NCI-H345 treated with DMSO at 0.1 percent for 48 hours (cell line): ENCODE results near the gene HID1.

Experiments used
- DNase-seq: peaks from one replicate; lab custom pipeline; 2025; ENCODE audit not compliant: unreplicated experiment; lab: John Stamatoyannopoulos, UW

Gene HID1

DNA sequence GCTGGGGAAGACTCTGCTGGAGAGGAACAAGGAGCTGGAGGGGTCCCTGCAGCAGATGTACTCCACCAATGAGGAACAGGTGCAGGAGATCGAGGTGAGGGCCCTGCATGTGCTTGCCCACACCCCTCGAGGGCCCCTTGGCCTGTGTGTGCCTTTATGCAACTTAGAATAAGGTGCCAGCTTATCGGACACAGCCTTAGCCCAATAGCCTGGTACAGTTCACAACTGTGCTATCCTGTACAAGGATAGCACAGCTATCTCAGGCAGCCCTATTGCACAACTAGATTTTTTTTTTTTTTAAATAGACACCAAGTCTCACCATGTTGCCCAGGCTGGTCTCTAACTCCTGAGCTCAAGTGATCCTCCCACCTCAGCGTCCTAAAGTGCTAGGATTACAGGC, 27.0 kb upstream of the HID1 start:
- DNase-seq = no peak

DNA sequence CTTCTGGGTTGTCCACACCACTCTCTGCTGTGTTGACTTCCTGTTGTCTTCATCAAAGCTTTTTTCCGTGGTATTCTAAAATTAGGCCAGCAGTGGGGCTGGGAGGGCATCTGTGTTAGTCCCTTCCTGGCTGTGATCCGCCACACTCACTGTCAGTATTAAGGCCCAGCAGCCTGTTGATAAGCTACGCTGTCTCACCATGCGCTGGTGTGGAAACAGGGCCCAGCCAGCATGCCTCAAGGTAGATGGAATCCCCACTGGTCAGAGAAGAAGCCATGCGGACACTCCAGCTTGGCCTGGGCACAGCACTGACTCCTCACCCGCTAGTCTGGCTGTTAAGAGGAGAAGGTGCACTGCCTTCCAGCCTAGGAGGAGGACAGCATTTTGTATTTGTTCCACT, 26.2 kb upstream of the HID1 start:
- DNase-seq = no peak

DNA sequence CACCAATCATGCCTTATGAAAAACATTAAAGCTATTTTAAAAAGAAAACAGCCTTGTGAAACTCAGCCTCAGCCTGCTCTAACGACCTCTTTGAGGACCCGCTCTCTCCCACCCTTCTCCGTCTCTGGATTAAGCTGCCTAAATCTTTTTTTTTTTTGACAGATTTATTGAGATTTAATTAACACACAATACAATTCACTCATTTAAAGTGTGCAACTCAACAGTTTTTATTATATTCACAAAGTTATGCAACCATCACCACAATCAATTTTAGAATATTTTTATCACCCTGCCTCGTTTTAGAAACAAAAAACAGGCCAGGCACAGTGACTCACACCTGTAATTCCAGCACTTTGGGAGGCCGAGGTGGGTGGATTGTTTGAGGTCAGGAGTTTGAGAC, 23.3 kb upstream of the HID1 start:
- no peak for DNase-seq

DNA sequence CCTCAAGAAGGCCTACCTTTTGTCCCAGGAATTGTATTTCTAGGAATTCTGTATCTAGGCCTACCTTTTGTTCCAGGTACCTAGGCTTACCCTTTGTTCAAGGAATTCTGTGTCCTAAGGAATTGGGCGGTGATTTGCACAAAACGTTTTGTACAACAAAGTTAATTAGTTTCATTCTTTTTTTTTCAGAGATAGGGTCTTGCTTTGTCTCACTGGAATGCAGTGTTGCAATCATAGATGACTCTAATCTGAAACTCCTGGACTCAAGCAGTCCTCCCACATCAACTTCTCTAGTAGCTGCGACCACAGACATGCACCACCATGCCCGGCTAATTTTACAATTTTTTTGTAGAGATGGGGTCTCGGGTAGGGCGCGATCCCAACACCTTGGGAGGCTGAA, 21.9 kb upstream of the HID1 start:
- no peak for DNase-seq

DNA sequence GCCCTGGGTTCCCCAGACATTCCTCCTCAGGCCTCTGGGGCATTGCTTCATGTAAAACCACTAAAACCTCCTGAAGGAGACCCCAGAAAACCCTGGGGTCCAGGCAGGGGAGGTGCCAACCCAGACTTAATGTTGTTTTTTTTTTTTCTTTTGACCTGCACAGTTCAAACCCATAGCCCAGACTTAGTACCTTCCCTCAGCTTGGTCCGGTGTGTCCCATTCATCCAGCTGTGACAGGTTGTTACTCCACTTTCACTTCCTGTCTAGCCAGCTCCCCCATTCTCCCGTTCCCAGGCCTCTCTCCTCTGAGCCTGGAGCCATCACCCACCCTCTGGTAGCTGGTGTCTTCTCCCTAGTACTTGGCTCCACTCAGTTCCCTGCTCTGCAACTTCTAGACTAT, 19.7 kb upstream of the HID1 start:
- DNase-seq = no peak

DNA sequence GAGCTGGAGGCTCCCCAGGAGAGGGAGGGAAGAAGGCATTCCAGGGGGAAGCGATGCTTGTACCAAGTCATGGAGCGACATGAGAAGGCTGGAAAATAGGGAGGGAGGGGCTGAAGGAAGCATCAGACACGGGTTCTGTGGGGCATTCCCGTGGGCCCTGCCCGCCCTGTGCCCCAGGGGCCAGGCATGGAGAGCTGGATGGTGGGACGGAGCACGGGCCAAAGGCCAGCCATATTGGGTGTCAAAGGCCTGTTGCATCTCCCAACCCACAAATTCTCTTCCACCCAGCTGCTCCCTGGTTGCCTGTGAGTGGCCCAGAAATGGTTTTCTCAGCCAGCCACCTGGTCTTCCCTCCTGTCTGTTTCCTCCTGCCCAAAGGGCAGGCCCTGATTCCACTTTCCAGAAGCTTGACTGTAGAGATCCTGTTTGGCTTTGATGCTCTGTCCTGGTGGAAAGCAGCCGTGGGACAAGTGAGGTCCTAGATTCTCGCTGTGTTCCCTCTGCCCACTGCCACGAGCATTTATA, 18.1 kb upstream of the HID1 start:
- no peak for DNase-seq

DNA sequence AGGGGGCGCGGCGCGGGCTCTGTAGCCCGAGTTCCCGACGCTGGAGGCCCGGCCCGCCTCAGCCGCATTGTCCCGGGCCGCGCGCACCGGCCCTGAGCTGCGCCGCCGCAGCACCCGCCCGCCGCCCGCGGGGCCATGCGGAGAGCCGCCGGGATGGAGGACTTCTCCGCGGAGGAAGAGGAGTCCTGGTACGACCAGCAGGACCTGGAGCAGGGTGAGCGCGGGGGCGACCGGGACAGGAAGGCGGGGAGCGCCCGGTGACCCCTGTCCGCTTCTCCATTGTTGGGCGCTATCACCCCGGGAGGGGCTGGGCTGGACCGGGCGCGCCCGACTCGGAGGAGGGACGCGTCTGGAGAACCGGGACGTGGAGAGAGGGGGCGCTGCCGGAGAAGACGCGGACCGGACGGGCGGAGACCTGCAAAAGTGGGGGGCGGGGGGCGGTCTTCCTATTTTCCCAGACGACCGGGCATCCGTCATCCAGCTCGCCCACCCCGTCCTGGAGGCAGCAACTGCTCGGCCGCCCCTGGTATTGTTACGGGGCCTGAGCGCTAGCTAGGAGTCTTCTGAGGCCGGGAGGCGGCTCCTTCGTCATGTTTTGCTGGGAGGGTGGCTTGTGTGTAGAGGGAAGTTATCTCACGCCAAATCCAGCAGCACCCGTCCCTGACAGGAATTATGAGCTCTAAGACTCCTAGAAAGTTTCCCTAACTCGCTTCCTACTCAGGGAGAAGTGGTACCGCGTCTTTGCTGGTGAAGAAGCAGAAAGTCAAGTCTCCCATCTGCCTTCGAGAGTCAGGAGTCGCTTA, 15.6 kb upstream of the HID1 start:
- peak; percentile 43 for DNase-seq

DNA sequence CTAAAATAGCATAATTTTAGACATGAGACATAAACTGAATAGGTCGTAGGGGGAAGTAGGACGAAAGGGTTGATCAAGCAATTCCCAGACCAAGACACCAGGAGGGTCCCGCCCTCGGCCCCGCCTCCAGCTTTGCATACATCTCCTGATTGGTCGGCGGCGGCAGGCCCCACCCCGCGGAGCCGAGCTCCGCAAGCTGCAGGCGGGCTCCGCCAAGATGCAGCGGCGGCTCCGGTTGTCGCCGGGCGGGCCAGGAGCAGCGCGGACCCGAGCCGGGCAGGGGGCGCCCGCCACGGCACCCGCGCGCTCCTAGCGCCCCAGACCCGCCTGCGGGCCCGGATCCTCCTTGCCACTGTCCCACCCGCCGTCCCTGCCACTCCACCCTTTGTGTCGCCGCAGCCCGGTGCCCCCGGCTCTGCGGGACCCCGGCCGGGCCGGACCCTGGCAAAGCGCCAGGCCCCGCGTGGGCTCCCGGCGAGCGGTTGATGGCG, 14.9 kb upstream of the HID1 start, which contains the start of gene CDR2L:
Gene CDR2L (plus strand): TSS at position 215 of the 491 bp plus-strand sequence. CDS start 412 bp downstream, outside the sequence.
- DNase-seq = peak; percentile 94

DNA sequence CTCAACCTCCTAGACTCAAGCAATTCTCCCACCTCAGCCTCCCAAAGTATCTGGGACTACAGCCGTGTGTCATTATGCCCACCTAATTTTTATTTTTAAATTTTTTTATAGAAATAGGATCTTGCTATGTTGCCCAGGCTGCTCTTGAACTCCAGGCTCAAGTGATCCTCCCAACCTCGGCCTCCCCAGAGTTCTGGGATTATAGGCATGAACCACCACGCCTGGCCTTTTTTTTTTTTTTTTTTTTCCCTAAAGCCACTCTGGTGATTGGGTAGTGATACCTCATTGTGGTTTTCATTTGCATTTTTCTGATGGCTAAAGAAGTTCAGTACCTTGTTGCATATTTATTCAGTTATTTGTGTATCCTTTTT, 13.6 kb upstream of the HID1 start:
- DNase-seq = no peak

DNA sequence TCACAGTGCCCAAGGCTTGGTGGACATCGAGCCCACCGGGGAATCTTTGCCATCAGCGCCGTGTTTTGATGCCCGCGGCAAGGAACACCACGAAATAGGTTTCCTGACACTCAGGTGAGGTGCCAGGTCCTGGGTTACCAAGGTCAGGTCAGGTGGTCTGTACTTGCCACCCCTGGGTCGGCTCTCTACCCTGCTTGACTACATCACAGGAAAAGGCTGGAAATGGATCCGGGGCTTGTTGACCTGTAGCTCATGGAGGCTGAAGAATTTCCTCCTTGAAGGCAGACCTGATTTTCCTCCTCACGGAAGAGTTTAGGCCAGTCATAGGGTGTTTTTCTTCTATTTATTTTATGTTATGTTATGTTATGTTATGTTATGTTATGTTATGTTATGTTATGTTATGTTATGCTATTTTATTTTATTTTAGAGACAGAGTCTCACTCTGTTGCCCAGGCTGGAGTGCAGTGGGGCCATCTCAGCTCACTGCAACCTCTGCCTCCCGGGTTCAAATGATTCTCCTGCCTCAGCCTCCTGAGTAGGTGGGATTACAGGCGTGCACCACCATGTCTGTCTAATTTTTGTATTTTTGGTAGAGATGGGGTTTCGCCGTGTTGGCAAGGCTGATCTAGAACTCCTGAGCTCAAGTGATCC, 10.2 kb upstream of the HID1 start:
- peak; percentile 48 for DNase-seq

DNA sequence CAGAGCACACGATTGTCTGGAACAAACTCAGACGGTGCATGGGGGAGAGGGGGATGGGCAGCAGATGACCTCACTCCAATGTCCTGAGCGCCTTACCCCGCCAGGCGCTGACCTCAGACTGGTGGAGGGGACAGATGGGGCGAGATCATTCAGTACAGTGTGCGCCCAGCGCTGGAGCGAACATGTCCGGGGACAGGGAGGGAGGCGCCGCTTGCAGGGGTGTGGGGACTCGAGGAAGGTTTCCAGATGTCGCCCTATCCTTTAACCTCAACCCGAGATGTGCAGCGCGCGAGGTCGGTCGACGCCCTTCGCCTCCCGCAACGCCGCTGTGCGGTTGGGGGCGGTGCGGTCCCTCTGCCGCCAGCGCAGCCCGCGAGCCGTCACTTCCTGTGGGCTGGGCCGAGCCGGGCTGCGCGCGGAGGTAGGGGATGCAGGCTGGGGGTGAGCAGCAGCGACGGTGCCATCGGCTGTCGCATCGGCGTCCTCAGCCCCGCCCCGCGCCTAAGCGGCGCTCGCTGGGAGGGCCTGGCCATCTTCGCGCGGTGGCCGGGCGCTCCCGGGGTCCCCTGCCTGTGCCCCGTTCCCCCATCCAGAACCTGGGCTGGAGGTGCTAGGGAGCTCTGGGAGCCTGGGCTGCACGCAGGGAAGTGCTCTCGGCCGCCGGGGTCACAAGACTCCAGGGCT, 9.6 kb upstream of the HID1 start:
- DNase-seq = peak; percentile 77

DNA sequence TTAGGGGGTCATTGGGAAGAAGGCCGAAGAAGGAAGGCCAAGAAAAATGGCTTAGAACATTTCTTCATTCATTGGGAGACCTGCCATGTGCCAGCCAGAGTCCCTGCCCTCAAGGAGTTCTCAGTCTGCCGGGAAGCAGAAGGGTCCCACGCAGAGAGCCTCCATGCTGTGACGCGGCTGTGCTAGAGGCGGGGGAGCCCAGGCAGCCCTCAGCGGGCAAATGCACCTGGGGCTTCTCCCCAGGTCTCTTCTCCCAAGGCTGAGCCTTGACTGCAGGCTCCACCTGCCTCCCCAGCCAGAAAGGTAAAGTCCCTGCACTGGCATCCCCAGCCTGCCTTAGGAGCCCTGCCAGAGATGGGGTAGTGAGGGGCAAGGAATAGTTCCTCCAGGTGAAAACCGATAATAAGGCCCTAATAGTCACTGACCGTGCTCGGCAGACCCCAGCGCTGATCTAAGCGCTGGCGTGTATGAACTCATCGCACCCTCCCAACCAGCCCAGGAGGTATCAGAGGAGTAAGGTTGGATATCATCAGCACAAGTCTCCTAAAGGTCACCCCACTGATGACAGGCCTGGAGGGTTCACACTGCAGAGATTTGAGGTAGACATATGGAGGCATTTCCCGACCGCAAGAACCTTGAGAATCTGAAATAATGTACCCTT, 8.9 kb upstream of the HID1 start:
- no peak for DNase-seq

DNA sequence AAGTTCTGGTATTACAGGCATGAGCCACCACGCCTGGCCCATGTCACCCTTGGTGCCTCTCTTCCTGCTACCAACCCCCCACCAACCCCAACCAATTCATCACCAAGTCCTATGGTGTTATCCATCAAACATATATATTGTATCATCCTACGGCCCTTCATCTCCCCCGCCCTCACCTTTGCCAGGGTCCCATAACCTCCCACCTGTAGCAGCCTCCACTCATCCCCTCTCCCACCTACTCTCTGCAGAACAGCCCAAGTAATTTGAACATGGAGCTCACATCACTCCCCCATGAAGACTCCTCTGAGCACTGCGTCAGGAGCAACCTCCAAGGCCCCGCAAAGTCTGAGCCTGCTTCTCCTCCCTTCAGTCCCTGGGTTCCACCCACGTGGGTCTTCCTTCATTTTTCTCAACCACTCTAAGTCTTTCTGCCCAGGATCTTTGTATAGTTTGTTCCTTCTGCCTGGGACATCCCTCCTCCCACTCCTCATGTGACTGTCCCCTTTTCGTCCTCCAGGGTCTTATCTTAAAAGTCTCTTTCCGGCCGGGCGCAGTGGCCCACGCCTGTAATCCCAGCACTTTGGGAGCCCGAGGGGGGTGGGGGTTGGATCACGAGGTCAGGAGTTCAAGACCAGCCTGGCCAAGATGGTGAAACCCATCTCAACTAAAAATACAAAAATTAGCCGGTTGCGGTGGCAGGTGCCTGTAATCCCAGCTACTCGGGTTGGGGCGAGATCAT, 7.0 kb upstream of the HID1 start:
- DNase-seq = no peak

DNA sequence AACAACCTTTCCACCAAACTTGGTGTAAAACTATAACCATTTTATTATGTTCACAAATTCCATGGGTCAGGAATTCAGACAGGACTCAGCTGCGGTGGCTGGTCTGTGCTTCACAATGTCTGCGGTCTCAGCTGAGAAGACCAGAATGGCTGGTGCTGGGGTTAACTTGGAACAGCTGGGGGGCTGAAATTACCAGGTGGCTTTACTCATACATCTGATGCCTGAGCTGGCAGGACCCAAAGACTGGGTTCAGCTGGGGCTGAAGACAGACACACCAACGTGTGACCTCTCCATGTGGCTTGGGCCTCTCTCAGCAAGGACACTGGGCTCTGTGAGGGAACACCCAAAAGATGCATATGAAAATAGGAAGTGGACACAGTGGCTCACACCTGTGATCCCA, 5.7 kb upstream of the HID1 start:
- no peak for DNase-seq

DNA sequence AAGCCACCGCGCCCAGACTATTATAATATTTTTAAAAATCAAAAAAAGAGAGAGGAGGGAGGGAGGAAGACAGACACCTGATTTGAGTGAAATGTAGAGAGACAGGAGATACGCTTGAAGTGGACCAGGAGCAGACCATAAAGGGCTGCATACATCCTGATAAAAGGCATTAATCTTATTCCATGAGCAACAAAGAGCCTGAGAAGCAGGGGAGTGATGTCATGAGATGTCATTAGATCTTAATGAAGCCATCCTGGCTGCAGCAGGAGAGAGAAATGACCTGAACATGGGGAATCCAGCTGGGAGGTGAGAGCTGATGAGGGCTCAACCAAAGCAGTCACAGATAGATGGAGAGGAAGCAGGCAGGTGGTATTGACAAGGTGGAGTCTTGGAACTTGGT, 5.2 kb upstream of the HID1 start:
- no peak for DNase-seq

DNA sequence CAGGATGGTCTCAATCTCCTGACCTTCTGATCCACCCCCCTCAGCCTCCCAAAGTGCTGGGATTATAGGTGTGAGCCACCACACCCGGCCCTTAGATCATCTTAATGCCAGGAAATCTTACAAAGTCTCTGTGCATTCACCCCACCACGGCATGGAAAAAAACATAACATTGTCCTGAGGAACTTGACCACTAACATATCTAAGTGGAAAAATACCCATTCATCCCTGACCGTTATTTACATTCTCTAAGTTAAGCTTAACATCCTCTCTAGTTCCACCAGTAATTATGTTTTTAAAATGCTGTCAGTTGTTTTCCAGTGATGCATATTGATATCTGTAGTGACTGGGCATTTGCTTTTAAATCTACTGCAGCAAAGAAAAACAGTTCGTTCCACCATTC, 3.4 kb upstream of the HID1 start:
- DNase-seq = no peak

DNA sequence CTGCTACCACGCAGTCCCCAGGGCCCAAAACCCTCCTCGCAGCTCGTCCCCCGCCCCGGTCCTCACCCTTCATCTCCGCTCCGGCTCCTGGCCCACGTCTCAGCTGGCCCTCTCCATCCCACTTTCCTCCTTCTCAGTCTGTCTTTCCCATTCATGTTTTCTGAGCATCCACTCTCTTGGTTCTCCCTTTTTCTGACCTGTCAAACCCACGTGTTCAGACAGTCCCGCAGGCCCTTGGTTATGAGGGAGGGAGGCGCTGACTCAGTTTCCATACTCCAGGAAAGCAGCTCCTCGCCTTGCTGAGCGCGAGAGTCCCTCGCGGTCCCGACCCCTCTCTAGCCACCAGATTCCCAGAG, 392 bp upstream of the HID1 start:
- DNase-seq = no peak

DNA sequence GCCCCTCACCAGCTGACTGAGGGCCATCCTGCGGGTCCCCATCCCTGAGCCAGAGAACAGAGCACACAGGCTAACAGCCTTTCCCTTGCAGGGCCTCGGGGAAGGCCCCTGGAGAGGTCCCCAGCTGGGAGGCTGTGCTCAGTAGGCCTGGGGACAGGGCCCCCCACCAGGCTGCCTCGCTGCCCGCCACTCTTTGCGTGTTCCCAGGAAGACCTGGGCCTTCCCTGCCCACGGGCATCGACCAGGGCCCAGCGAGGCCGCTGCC, 785 bp downstream of the HID1 start:
- DNase-seq = peak; percentile 48

DNA sequence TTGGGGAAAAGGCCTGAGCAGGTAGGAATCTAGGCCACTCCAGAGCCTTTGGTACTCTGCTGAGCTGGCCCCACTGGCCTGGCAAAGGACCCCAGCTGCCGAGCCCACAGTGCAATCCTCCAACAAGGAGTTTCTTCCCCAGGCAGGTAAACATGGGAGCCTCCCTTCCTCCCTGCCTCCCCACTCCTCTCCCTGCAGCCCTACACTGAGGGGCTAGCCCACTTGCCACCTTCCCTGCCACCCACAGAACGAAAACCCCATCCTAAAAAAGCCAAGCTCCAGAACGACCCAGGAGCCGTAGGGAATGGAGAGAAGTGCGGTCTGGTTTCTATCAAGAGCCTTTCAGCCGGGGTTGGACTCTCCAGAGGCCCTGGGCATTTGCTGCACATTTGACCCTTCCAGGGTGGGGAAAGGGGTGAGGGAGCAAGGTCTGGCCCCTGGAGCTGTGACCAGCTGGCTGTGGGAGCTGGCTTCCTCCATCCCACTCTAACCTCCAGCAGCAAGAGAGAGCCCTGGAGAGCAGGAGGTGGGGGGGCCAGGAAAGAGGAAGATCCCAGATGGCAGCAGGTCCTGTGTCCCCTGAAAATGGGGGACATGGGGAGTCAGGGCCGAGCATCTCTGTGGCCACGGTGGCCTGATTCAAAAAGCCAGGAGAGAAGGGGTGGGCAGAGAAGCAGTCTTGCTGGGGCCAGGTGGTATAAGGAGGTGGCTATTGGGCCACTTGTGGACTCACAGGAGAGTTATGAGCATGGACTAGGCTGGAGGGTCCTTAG, 1.3 kb downstream of the HID1 start:
- DNase-seq = no peak

DNA sequence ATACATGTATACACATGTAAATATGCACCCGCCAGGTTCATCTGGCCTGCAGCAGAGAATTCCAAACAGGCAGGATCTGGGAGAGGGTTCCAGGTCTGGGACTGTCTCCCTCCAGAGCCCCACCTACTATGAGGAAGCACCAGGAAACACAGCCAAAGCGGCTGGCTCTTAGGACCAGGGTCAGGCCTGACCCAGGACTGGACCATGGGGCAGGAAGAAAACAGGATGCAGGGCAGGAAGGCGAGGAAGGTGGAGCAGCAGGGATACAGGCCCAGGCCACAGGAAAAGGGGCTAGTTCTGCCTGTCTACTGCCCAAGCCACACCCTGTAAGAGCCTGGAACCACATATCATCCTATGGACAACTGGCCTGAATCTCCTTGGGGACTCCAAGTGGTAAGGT, 2.2 kb downstream of the HID1 start:
- no peak for DNase-seq
